OCI-LY7 (cell line): ENCODE measurements around the gene NTM. TPM values are rescaled to one million over a fixed set of nuclear protein-coding genes. Genes with fewer than 3 reads are reported as not detected.

Experiments used
- BruUV-seq: library from RNA; stranded (reverse); fragments of 400-500 nt; replicated peaks from 2 replicates; lab custom pipeline; 2021; lab: Mats Ljungman, UMichigan
- CTCF ChIA-PET: fragments of 300-600 bp; sonication (Branson Sonifier 250); formaldehyde crosslinking; loops from one replicate; lab custom pipeline; 2022; ENCODE audit warnings: antibody characterized with exemption; ENCODE audit not compliant: unreplicated experiment; lab: Charles Lee
- POLR2A ChIA-PET: fragments of 300-600 bp; sonication (Branson Sonifier 250); formaldehyde crosslinking; loops from one replicate; lab custom pipeline; 2022; ENCODE audit warnings: antibody characterized with exemption; lab: Charles Lee
- DNase-seq: peaks from one replicate; pipeline ENCODE4 v3.0.0-alpha.2; 2015; ENCODE audit warnings: low spot score
- H2AFZ ChIP-seq: fragments of 200-600 bp; sonication (generic), shearing (Covaris generic); 2 replicates; pipeline ENCODE4 v1.6.1; 2014; ENCODE audit warnings: mild to moderate bottlenecking, antibody characterized with exemption, low read length, moderate library complexity
- H3K27ac ChIP-seq: fragments of 200-600 bp; sonication (generic); 2 replicates; pipeline ENCODE4 v1.5.1; 2014; ENCODE audit warnings: mixed run types, low read depth, mild to moderate bottlenecking, moderate library complexity, low read length, inconsistent platforms; ENCODE audit not compliant: poor library complexity, severe bottlenecking
- H3K36me3 ChIP-seq: fragments of 200-600 bp; sonication (generic); 2 replicates; pipeline ENCODE4 v1.6.1; 2014; ENCODE audit warnings: mild to moderate bottlenecking, antibody characterized with exemption, low read length, moderate library complexity, mixed read lengths; ENCODE audit not compliant: insufficient read depth
- H3K4me1 ChIP-seq: fragments of 200-600 bp; sonication (generic); 2 replicates; pipeline ENCODE4 v1.5.1; 2014; ENCODE audit warnings: mild to moderate bottlenecking, low read length; ENCODE audit not compliant: insufficient read depth, poor library complexity, severe bottlenecking
- H3K4me2 ChIP-seq: fragments of 200-600 bp; sonication (generic); 2 replicates; pipeline ENCODE4 v1.6.1; 2014; ENCODE audit warnings: mild to moderate bottlenecking, low read length
- H3K4me3 ChIP-seq: fragments of 200-600 bp; sonication (generic); 2 replicates; pipeline ENCODE4 v1.5.1; 2014; ENCODE audit warnings: mild to moderate bottlenecking, low read depth, low read length; ENCODE audit not compliant: poor library complexity, severe bottlenecking
- H3K79me2 ChIP-seq: fragments of 200-600 bp; sonication (generic); 2 replicates; pipeline ENCODE4 v1.6.1; 2016; ENCODE audit warnings: low read depth, mild to moderate bottlenecking, low read length, moderate library complexity, mixed read lengths; ENCODE audit not compliant: insufficient read depth
- H3K9me2 ChIP-seq: fragments of 200-600 bp; sonication (generic); 2 replicates; pipeline ENCODE4 v1.6.1; 2016; ENCODE audit warnings: mild to moderate bottlenecking, low read length, mixed read lengths; ENCODE audit not compliant: insufficient read depth
- H3K9me3 ChIP-seq: fragments of 200-600 bp; sonication (generic); 2 replicates; pipeline ENCODE4 v1.6.1; 2014; ENCODE audit warnings: mild to moderate bottlenecking, mixed run types, low read length, mixed read lengths
- H4K20me1 ChIP-seq: fragments of 200-600 bp; sonication (generic); 2 replicates; pipeline ENCODE4 v1.6.1; 2014; ENCODE audit warnings: mild to moderate bottlenecking, antibody characterized with exemption, low read length, moderate library complexity, mixed read lengths; ENCODE audit not compliant: insufficient read depth
- CTCF ChIP-seq: fragments of 200-600 bp; sonication (generic); conservative IDR thresholded peaks from 2 replicates; pipeline ENCODE4 v1.5.1; 2014; ENCODE audit warnings: mild to moderate bottlenecking, antibody characterized with exemption, low read length, moderate library complexity, mixed read lengths
- EZH2phosphoT487 ChIP-seq: fragments of 200-600 bp; sonication (generic); IDR thresholded peaks from 2 replicates; pipeline ENCODE4 v1.6.1; 2018; ENCODE audit warnings: low read depth, borderline replicate concordance, mild to moderate bottlenecking, mixed run types, antibody characterized with exemption, low read length, moderate library complexity, mixed read lengths
- intact Hi-C: fragments of 100-400 bp; cut with micrococcal nuclease; formaldehyde crosslinking; loops from one replicate; pipeline ENCODE4 v1.10.0; 2022; ENCODE audit not compliant: unreplicated experiment
- total RNA-seq, 2 experiments: library from RNA; depleted of rRNA in 1 of 2; stranded (reverse); fragments of >200 nt in 1 of 2; shearing (Covaris generic) in 1 of 2; gene quantifications; 2 replicates each; pipeline ENCODE4 v1.2.3, GENCODE V29; 2014 to 2022

Gene NTM
- total RNA-seq, 2 experiments from 2014 or later = not detected

- CTCF ChIA-PET = no interaction called here
- H3K4me3 ChIP-seq = no peak overlapping the region
- no peak for DNase-seq
- H3K9me2 ChIP-seq = no peaks in the 10 kb centered on the region
- no peaks in the 10 kb centered on the region for H3K36me3 ChIP-seq
- no peak for TF ChIP-seq EZH2phosphoT487
- no peak for TF ChIP-seq CTCF
- H3K79me2 ChIP-seq = no peaks in the 10 kb centered on the region
- H3K4me2 ChIP-seq = no peak overlapping the region
- no peak overlapping the region for H2AFZ ChIP-seq
- no peaks in the 10 kb centered on the region for H3K9me3 ChIP-seq
- no peak overlapping the region for H3K27ac ChIP-seq
- no peaks in the 10 kb centered on the region for H4K20me1 ChIP-seq
- no peaks in the 10 kb centered on the region for H3K4me1 ChIP-seq
- POLR2A ChIA-PET = interaction anchor here (0.7 kb wide), 1 partner anchor 8 kb away, joined by 3 read pairs; no protein-coding TSS in a partner anchor
- BruUV-seq = no TSS peak
- intact Hi-C loops = no loop called here
Observed at GRCh38 chr11:131536159-131536558, 165.7 kb downstream of the NTM start.

GRCh38 chr11:131537196-131537595, 166.8 kb downstream of the NTM start:
- H3K4me1 ChIP-seq = no peaks in the 10 kb centered on the region
- no peak overlapping the region for H2AFZ ChIP-seq
- no peaks in the 10 kb centered on the region for H3K79me2 ChIP-seq
- CTCF ChIA-PET = no interaction called here
- TF ChIP-seq EZH2phosphoT487 (no peak), CTCF (no peak)
- POLR2A ChIA-PET = interaction anchor here (0.7 kb wide), 1 partner anchor 9 kb away, joined by 3 read pairs; no protein-coding TSS in a partner anchor
- intact Hi-C loops = no loop called here
- no peak overlapping the region for H3K4me3 ChIP-seq
- DNase-seq = no peak
- no peak overlapping the region for H3K4me2 ChIP-seq
- H3K9me3 ChIP-seq = no peaks in the 10 kb centered on the region
- H3K27ac ChIP-seq = no peak overlapping the region
- no peaks in the 10 kb centered on the region for H3K36me3 ChIP-seq
- no TSS peak for BruUV-seq
- H4K20me1 ChIP-seq = no peaks in the 10 kb centered on the region
- no peaks in the 10 kb centered on the region for H3K9me2 ChIP-seq

GRCh38 chr11:131537748-131538147, 167.3 kb downstream of the NTM start:
- no peaks in the 10 kb centered on the region for H3K79me2 ChIP-seq
- no peak overlapping the region for H2AFZ ChIP-seq
- ChIA-PET POLR2A (no interaction called here), CTCF (no interaction called here)
- no peaks in the 10 kb centered on the region for H3K9me2 ChIP-seq
- H4K20me1 ChIP-seq = no peaks in the 10 kb centered on the region
- TF ChIP-seq CTCF (no peak), EZH2phosphoT487 (no peak)
- no peak for DNase-seq
- intact Hi-C loops = no loop called here
- H3K9me3 ChIP-seq = no peaks in the 10 kb centered on the region
- H3K27ac ChIP-seq = no peak overlapping the region
- no peaks in the 10 kb centered on the region for H3K4me1 ChIP-seq
- no peak overlapping the region for H3K4me2 ChIP-seq
- H3K4me3 ChIP-seq = no peak overlapping the region
- H3K36me3 ChIP-seq = no peaks in the 10 kb centered on the region
- no TSS peak for BruUV-seq
